ENCODE data around the gene LENG1.

LENG1 gene

GRCh38 chr19:54189145-54189734 is 29.7 kb upstream of the LENG1 start, which contains the start of gene MBOAT7:
TSS of gene MBOAT7 (minus strand) at chr19:54189580. CDS start at chr19:54188508, 1,072 bp downstream.
- TF ChIP-seq CEBPB (IDR thresholded peaks at IDR 0.05) (no peak), TAF1 (IDR thresholded peaks at IDR 0.05; ENCODE audit: low read depth) (peak; percentile 45; the same call in 1 of the 2 replicates), ZBTB7A (IDR thresholded peaks at IDR 0.05; ENCODE audit: low read depth) (0 out of 2 replicates have a peak, but pooled peaks have one; percentile 22), EGR1 (IDR thresholded peaks at IDR 0.05) (peak; percentile 41)

- no peak for TF ChIP-seq EP300 (IDR thresholded peaks at IDR 0.05; ENCODE audit: borderline replicate concordance)
- no peak for TF ChIP-seq TAF1 (IDR thresholded peaks at IDR 0.05; ENCODE audit: low read depth)
- TF ChIP-seq CEBPB (IDR thresholded peaks at IDR 0.05), result no peak
- no peak for TF ChIP-seq REST (IDR thresholded peaks at IDR 0.05; ENCODE audit: low read depth)
- no peak for TF ChIP-seq FOXM1 (IDR thresholded peaks at IDR 0.05; ENCODE audit: borderline replicate concordance, low read depth)
- TF ChIP-seq TEAD4 (IDR thresholded peaks at IDR 0.05), result no peak
- no peak for TF ChIP-seq NFIC (IDR thresholded peaks at IDR 0.05)
- no peak for TF ChIP-seq USF1 (IDR thresholded peaks at IDR 0.05)
- no peak for TF ChIP-seq YY1 (IDR thresholded peaks at IDR 0.05; ENCODE audit: low read depth)
- no peak for TF ChIP-seq MAX (IDR thresholded peaks at IDR 0.05)
- TF ChIP-seq RAD21 (IDR thresholded peaks at IDR 0.05; ENCODE audit: low read depth), result no peak
- no peak for TF ChIP-seq EGR1 (IDR thresholded peaks at IDR 0.05)
- TF ChIP-seq ZBTB7A (IDR thresholded peaks at IDR 0.05; ENCODE audit: low read depth), result no peak
- TF ChIP-seq CREB1 (IDR thresholded peaks at IDR 0.05; ENCODE audit: low read depth), result no peak
- no peak for TF ChIP-seq TCF12 (IDR thresholded peaks at IDR 0.05; ENCODE audit: low read depth)
Measured at GRCh38 chr19:54188215-54188871, 28.8 kb upstream of the LENG1 start.

- TF ChIP-seq TAF1 (IDR thresholded peaks at IDR 0.05; ENCODE audit: low read depth), result no peak
Measured at GRCh38 chr19:54186934-54187381, 27.4 kb upstream of the LENG1 start.

- TF ChIP-seq USF1 (IDR thresholded peaks at IDR 0.05), result no peak
- no peak for TF ChIP-seq RAD21 (IDR thresholded peaks at IDR 0.05; ENCODE audit: low read depth)
- no peak for TF ChIP-seq TCF12 (IDR thresholded peaks at IDR 0.05; ENCODE audit: low read depth)
- no peak for TF ChIP-seq EP300 (IDR thresholded peaks at IDR 0.05; ENCODE audit: borderline replicate concordance)
- TF ChIP-seq ZBTB7A (IDR thresholded peaks at IDR 0.05; ENCODE audit: low read depth), result no peak
- TF ChIP-seq CEBPB (IDR thresholded peaks at IDR 0.05), result no peak
- no peak for TF ChIP-seq NFIC (IDR thresholded peaks at IDR 0.05)
- no peak for TF ChIP-seq TAF1 (IDR thresholded peaks at IDR 0.05; ENCODE audit: low read depth)
- TF ChIP-seq MAX (IDR thresholded peaks at IDR 0.05), result no peak
- no peak for TF ChIP-seq YY1 (IDR thresholded peaks at IDR 0.05; ENCODE audit: low read depth)
- TF ChIP-seq TEAD4 (IDR thresholded peaks at IDR 0.05), result no peak
- TF ChIP-seq REST (IDR thresholded peaks at IDR 0.05; ENCODE audit: low read depth), result no peak
- no peak for TF ChIP-seq EGR1 (IDR thresholded peaks at IDR 0.05)
- TF ChIP-seq CREB1 (IDR thresholded peaks at IDR 0.05; ENCODE audit: low read depth), result no peak
- TF ChIP-seq FOXM1 (IDR thresholded peaks at IDR 0.05; ENCODE audit: borderline replicate concordance, low read depth), result no peak
Measured at GRCh38 chr19:54186351-54186750, 26.8 kb upstream of the LENG1 start.

- TF ChIP-seq EGR1 (IDR thresholded peaks at IDR 0.05), result no peak
- no peak for TF ChIP-seq CEBPB (IDR thresholded peaks at IDR 0.05)
- no peak for TF ChIP-seq ZBTB7A (IDR thresholded peaks at IDR 0.05; ENCODE audit: low read depth)
- no peak for TF ChIP-seq RAD21 (IDR thresholded peaks at IDR 0.05; ENCODE audit: low read depth)
- TF ChIP-seq CREB1 (IDR thresholded peaks at IDR 0.05; ENCODE audit: low read depth), result no peak
- TF ChIP-seq USF1 (IDR thresholded peaks at IDR 0.05), result no peak
- no peak for TF ChIP-seq EP300 (IDR thresholded peaks at IDR 0.05; ENCODE audit: borderline replicate concordance)
Measured at GRCh38 chr19:54183431-54183830, 23.9 kb upstream of the LENG1 start.

Measured in Ishikawa (cell line).